Middle frontal gyrus (tissue), 1 donor: ENCODE results near the gene MMP24.
A peak's percentile ranks its signal among the peaks of the same experiment; 100 is the strongest.
"Not testable (repeated sequence)": the region's sequence is repeated elsewhere in the genome, so short reads cannot be mapped to it uniquely, and the experiment has no call there.

Experiments
- DNase-seq: peaks from one replicate; pipeline ENCODE4 v3.0.0-alpha.2; 2015; ENCODE audit warnings: low spot score; ENCODE audit errors: extremely low spot score

The MMP24 gene

GRCh38 chr20:35216541-35216940 lies 9.9 kb upstream of the MMP24 start:
- no peak for DNase-seq

- no peak for DNase-seq
These were observed 2.5 kb upstream of the MMP24 start for GRCh38 chr20:35223941-35224340.

DNA sequence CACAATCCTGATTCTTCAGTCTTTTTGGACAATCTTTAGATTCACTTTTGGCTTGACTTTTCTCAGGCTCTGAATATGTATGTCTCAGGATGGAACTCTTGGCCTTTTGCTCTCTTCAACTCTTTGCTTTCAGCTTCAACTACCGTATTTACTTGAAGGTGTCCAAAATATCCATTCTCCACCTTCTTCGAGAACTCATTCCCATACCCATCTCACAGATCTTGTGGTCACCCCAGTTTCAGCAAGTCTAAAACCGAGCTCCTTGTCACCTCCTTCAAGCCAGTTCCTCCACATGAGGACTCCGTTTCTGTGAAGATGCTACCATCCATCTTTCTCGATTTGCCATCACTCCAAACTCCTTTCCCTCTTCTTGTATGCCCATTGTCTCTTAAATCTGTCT lies 2.0 kb upstream of the MMP24 start:
- DNase-seq: no peak

DNA sequence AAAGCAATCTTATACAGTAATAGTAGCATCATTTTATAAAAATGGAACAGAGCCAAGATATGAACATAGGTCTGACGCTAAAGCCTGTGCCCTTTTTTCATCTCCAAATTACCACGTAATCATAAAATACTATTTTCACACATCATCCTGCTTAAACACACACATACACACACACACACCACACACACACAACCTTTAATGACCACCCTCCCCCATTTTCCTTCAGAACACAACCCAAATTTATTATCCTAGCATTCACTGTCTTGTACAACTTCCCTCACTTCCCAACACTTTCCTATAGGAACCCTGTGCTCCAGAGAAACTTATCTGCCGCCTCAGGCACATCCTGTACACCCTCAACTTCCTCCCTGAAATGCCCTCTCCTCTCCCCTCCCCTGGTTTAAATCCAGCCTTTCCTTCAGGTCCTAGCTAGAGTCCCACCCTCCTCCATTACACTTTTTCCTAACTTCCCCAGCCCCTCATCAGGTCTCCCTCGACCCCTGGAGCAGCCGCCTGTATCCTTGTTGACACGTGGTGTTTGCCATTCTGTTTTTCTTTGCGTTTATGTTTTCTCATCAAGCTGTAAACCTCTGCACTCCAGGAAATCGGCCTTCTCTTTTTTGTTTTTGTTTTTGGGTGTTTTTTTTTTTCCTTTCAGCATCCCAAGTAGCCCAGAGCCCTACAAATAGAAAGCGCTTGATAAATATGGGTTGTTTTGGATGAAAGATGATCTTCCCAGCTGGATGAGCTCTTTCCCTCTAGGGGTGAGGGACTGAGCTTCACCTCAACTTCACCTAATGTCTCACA lies 968 bp upstream of the MMP24 start:
- no peak for DNase-seq

- DNase-seq: no peak
These were observed 593 bp downstream of the MMP24 start for GRCh38 chr20:35226884-35227681.

GRCh38 chr20:35232575-35232974 lies 6.1 kb downstream of the MMP24 start:
- DNase-seq: no peak

DNA sequence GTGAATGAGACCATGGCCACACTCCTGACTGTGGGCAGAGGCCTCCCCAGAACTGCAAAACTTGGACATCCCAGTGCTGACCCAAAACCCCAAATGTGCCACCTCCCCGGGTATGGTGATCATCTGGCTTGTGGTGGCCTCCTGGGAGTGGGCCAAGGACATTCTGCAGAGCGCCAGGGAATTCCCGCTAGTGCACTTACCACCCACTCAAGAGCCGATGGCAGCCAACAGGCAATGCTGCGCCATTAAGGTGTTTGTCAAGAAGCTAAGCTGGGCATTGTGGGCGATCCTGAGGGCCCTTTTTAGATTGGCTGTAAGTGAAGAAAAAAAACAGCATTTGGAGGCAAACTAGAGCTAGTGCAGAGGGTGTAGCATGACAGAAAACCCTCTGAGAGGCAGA lies 9.4 kb downstream of the MMP24 start:
- peak; percentile 47 for DNase-seq

DNA sequence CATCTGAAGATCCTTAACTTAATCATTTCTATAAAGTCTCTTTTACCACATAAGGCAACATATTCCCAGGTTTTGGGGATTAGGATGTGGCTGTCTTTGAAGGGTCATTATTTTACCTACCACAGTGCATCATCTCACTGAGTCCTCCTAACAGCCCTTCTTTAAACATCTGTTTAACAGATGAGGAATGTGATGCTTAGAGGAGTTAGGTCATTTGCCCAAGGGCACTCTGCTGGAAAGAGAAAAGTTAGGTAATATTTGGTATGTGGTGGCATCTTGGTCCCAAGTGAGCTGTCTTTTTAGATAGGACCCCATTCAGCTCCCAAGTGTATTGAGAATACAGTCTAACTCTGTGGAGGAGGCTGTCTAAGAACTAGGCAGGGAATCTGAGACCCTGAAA lies 11.0 kb downstream of the MMP24 start:
- no peak for DNase-seq

- no peak for DNase-seq
These were observed 11.7 kb downstream of the MMP24 start for GRCh38 chr20:35238170-35238569.

GRCh38 chr20:35238735-35239134 lies 12.2 kb downstream of the MMP24 start:
- no peak for DNase-seq

DNA sequence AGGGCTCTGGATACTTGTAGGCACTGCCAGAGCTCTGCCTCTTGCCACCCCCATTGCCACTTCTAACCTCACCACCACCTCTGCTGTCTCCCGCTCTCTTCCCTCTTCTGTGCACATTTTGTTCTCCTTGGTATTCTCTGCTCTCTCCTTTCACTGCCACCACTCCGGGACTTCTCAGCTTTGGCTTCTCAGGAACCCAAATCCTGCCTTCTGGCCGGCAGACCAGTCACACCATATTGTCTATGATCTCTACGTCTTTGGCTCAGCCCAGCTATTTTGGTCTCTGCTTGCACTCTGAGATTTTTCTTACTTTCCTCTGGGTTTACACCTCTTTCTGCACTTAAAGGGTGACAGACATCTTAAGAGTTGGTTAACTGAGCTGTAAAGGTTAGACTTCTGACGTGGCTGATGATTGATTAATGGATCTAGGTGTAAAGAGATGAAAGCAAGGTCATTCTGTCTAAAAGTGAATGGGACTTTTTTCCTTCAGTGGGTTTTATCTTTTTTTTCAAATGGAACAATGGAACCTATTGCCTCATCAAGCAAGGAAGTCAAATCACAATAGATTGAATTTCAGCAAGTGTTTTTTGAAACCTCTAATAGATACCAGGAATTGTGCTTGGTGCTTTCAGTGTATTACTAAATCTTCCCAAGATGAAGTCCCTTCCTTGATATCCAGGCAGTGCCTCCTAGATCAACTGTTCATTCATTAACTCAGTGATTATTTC lies 13.8 kb downstream of the MMP24 start:
- DNase-seq: no peak

DNA sequence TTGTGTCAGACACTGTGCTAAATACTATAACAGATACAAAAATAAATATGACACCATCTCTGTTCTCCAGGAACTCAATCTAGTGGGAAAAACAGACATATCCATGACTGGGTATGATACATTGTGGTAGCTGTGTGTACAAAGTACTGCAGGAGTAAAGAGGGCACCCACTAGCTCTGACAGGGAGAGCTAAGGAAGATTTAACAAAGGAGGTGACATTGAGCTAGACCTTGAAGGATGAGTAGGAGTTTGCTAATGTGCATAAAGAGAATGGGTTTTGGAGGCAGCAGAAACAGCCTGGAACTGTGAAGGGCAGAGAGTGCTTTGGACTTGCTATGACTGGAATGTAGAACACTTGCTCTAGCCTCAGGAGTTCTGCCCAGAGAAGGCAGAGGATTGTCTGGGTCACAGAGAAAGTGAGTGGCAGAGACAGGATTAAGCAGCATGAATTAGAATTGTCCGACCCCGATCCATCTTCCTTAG lies 14.4 kb downstream of the MMP24 start:
- DNase-seq: no peak

DNA sequence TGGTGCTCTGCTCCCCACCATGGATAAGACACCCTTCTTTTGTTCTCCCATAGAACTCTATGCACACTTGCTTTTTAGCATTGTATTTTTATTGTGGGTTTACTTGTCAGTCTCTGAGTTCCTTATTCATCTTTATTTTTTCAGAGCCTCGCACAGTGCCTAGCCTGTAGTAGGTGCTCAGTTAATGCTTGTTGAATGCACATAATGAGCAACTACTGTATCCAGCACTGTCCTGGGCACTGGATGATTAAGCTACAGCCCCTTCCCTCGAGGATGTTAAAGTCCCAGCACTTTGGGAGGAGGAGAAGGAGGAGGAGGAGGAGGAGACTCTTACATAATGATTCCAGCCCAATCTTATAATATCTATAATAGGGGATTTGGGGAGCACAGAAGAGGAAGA lies 16.8 kb downstream of the MMP24 start:
- no peak for DNase-seq

GRCh38 chr20:35243986-35244385 lies 17.5 kb downstream of the MMP24 start:
- no peak for DNase-seq

DNA sequence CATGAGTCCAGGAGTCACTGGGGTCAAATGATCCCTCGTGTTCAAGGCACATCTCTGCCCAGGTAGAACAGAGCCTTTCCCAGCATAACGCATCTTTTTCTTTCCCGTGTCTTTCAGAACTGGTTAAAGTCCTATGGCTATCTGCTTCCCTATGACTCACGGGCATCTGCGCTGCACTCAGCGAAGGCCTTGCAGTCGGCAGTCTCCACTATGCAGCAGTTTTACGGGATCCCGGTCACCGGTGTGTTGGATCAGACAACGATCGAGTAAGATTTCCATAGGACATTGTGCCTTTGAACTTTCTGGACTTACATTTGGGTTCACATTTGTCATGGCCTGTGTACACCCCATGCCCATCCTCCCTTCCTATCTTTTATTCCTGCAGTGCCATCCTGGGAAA lies 20.2 kb downstream of the MMP24 start:
- no peak for DNase-seq

- no peak for DNase-seq
These were observed 22.4 kb downstream of the MMP24 start for GRCh38 chr20:35248641-35249475.

DNA sequence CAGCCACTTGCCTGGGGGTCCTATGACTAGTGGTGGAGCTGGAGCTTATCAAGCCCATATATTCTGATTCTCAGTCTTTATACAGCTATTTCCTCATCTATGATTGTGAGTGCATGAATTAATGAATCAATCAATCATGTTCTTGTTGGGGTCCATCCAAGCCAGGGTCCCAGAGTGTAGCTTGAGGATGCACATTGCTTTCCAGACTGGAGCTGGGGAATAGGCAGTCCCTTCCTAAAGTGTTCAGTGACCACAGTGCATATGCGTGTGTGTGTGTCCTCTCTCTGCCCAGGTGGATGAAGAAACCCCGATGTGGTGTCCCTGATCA lies 25.1 kb downstream of the MMP24 start:
- DNase-seq: no peak

- DNase-seq: no peak
These were observed 25.6 kb downstream of the MMP24 start for GRCh38 chr20:35252037-35252461.

DNA sequence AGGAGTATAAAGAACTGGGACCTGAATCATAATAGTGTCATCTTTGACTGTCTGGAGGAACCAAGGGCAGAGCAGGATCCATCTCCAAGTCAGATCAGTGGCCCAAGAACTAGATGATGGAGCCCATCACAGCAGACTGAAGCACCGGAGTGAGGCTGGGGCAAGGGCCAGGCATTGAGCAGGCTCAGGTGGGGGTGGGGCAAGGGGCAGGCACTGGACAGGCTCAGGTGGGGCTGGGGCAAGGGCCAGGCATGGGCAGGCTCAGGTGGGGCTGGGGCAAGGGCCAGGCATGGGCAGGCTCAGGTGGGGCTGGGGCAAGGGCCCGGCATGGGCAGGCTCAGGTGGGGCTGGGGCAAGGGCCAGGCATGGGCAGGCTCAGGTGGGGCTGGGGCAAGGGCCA lies 26.1 kb downstream of the MMP24 start:
- DNase-seq: not testable (repeated sequence)

DNA sequence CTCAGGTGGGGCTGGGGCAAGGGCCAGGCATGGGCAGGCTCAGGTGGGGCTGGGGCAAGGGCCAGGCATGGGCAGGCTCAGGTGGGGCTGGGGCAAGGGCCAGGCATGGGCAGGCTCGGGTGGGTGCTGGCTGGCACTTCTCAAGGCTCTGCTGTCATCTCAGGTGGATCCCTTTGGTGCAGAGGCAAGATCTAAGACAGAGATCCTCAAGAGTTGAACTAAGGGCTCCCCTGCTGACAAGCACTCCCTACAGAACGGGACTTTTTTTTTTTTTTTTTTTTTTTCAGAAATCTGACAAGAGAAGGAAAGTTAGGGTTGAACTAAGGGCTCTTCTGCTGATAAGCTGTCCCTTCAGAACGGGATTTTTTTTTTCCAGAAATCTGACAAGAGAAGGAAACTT lies 26.5 kb downstream of the MMP24 start:
- no peak for DNase-seq

DNA sequence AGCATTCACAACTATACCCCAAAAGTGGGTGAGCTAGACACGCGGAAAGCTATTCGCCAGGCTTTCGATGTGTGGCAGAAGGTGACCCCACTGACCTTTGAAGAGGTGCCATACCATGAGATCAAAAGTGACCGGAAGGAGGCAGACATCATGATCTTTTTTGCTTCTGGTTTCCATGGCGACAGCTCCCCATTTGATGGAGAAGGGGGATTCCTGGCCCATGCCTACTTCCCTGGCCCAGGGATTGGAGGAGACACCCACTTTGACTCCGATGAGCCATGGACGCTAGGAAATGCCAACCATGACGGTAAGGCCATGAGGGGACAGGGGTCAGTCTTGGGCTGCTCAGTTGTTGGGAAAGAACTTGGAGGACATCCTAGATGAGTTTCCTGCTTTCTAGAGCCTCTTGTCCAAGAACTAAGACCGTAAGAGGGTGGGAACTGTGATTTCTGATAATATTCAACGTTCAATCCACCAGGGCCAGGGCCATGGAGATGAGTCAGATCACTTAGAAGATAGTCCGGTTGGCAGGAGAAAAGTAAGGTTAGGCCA lies 28.0 kb downstream of the MMP24 start:
- no peak for DNase-seq
